Gastroesophageal sphincter (tissue), 4 donors: ENCODE measurements around the gene GSG1L. TPM values are rescaled to one million over a fixed set of nuclear protein-coding genes. Genes with fewer than 3 reads are reported as not detected.

Experiments used
- ATAC-seq: fragments of 150-250 bp; one replicate; pipeline ENCODE4 v1.9.1; 2016; ENCODE audit warnings: mild to moderate bottlenecking, moderate library complexity
- H3K27ac ChIP-seq, 4 donors: fragments of 200-600 bp; sonication (generic) in 3 of 4; 1 replicate in 3 of 4; 2 replicates in 1 of 4; pipeline ENCODE4 v1.5.1; 2016 to 2019
- H3K27me3 ChIP-seq: fragments of 200-600 bp; sonication (generic); one replicate; pipeline ENCODE4 v1.5.1; 2019
- H3K36me3 ChIP-seq, 2 donors: fragments of 200-600 bp; sonication (generic); one replicate each; pipeline ENCODE4 v1.5.1; 2019; ENCODE audit warnings: control low read depth in 1 of 2
- H3K4me1 ChIP-seq, 3 donors: fragments of 200-600 bp; sonication (generic); 1 replicate in 2 of 3; 2 replicates in 1 of 3; pipeline ENCODE4 v1.5.1; 2016 to 2019; ENCODE audit warnings: control low read depth in 2 of 3
- H3K4me3 ChIP-seq, 2 donors: fragments of 200-600 bp; sonication (generic); one replicate each; pipeline ENCODE4 v1.5.1; 2019; ENCODE audit warnings: mild to moderate bottlenecking in 1 of 2, moderate library complexity in 1 of 2
- H3K9me3 ChIP-seq, 3 donors: fragments of 200-600 bp; sonication (generic); one replicate each; pipeline ENCODE4 v1.5.1; 2017 to 2019; ENCODE audit warnings: control low read depth in 2 of 3
- CTCF ChIP-seq, 4 experiments: fragments of 200-600 bp in 2 of 4; fragments of 450-650 bp in 2 of 4; sonication (generic) in 1 of 4; IDR thresholded peaks; one replicate each; pipeline ENCODE4 v1.5.1; 2017 to 2019; ENCODE audit warnings: antibody characterized with exemption in 4 of 4, mild to moderate bottlenecking in 2 of 4, moderate library complexity in 2 of 4
- EP300 ChIP-seq: sonication (generic); formaldehyde crosslinking; IDR thresholded peaks from one replicate; pipeline ENCODE4 v1.6.1; 2017; ENCODE audit warnings: antibody characterized with exemption, mild to moderate bottlenecking
- POLR2A ChIP-seq, 2 donors: fragments of 450-650 bp; IDR thresholded peaks; one replicate each; pipeline ENCODE4 v1.6.1; 2017; ENCODE audit warnings: antibody characterized with exemption in 2 of 2, mild to moderate bottlenecking in 2 of 2, moderate library complexity in 1 of 2
- POLR2AphosphoS5 ChIP-seq: sonication (generic); formaldehyde crosslinking; IDR thresholded peaks from one replicate; pipeline ENCODE4 v1.6.1; 2017; ENCODE audit warnings: antibody characterized with exemption
- WGBS, 2 donors: methylation state at CpG; one replicate each; pipeline ENCODE4 v1.1.5; 2018; ENCODE audit warnings: low coverage in 1 of 2; 5-methylcytosine and 5-hydroxymethylcytosine counted together
- total RNA-seq, 4 donors: library from RNA; depleted of rRNA; stranded (reverse); fragments of >200 nt; gene quantifications; one replicate each; pipeline ENCODE4 v1.1.0, GENCODE V29; 2016

The GSG1L gene
- total RNA-seq, 4 donors from 2014 or later, result 1.0 TPM; not detected in 3

- Histone ChIP-seq H3K27ac (no peak overlapping the region), H3K36me3 (no peaks in the 10 kb centered on the region), H3K4me1 (no peaks in the 10 kb centered on the region), H3K27me3 (peaks cover 22% of the 10 kb centered on the region), H3K4me3 (no peak overlapping the region), H3K9me3 (no peaks in the 10 kb centered on the region)
- TF ChIP-seq POLR2AphosphoS5 (no peak), POLR2A (IDR thresholded peaks at IDR 0.05) (no peak), EP300 (no peak), CTCF (IDR thresholded peaks at IDR 0.05) (no peak)
- 46 to 60% methylated on average over 1 to 3 of the region's 9 CpGs for WGBS, 2 donors
- ATAC-seq, result no peak
Observed at GRCh38 chr16:28010671-28011070, 52.8 kb downstream of the GSG1L start.

GRCh38 chr16:28009586-28010373, 53.7 kb downstream of the GSG1L start:
- no peaks in the 10 kb centered on the region for H3K4me1 ChIP-seq
- no peak overlapping the region for H3K27ac ChIP-seq
- TF ChIP-seq CTCF (IDR thresholded peaks at IDR 0.05), result no peak
- TF ChIP-seq EP300, result no peak
- TF ChIP-seq POLR2A (IDR thresholded peaks at IDR 0.05), result no peak
- TF ChIP-seq POLR2AphosphoS5, result no peak
- 28 to 67% methylated on average over 5 to 12 of the region's 17 CpGs for WGBS, 2 donors
- no peaks in the 10 kb centered on the region for H3K9me3 ChIP-seq
- no peaks in the 10 kb centered on the region for H3K36me3 ChIP-seq
- H3K4me3 ChIP-seq, result no peak overlapping the region
- ATAC-seq, result no peak
- H3K27me3 ChIP-seq, result peaks cover 22% of the 10 kb centered on the region

- no peak for ATAC-seq
- Histone ChIP-seq H3K4me3 (no peak overlapping the region), H3K4me1 (no peaks in the 10 kb centered on the region), H3K36me3 (no peaks in the 10 kb centered on the region), H3K27me3 (peaks cover 8% of the 10 kb centered on the region), H3K27ac (no peak overlapping the region), H3K9me3 (peaks cover 0 to 6% (median 0%) of the 10 kb centered on the region in 3 donors)
- no peak for TF ChIP-seq POLR2A (IDR thresholded peaks at IDR 0.05)
- TF ChIP-seq CTCF (IDR thresholded peaks at IDR 0.05), result no peak
- no peak for TF ChIP-seq EP300
- TF ChIP-seq POLR2AphosphoS5, result no peak
- 57% methylated on average over 6 of the region's 9 CpGs; no CpG with 5 or more reads in 1 of the 2 donors for WGBS, 2 donors
Observed at GRCh38 chr16:28003923-28004322, 59.6 kb downstream of the GSG1L start.

- Histone ChIP-seq H3K9me3 (peaks cover 0 to 6% (median 0%) of the 10 kb centered on the region in 3 donors), H3K27me3 (peaks cover 8% of the 10 kb centered on the region), H3K36me3 (no peaks in the 10 kb centered on the region), H3K4me1 (no peaks in the 10 kb centered on the region), H3K27ac (no peak overlapping the region), H3K4me3 (no peak overlapping the region)
- no peak for ATAC-seq
- WGBS, 2 donors, result 68% methylated on average over 10 of the region's 14 CpGs; no CpG with 5 or more reads in 1 of the 2 donors
- TF ChIP-seq EP300 (no peak), POLR2AphosphoS5 (no peak), CTCF (IDR thresholded peaks at IDR 0.05) (no peak), POLR2A (IDR thresholded peaks at IDR 0.05) (no peak)
Observed at GRCh38 chr16:28003021-28003865, 60.3 kb downstream of the GSG1L start.
